ENCODE results near the gene ANKS1B. TPM values are rescaled to one million over a fixed set of nuclear protein-coding genes. Genes with fewer than 3 reads are reported as not detected.

Gene ANKS1B
- total RNA-seq, 1 donor from 2014 or later, result not detected

DNA sequence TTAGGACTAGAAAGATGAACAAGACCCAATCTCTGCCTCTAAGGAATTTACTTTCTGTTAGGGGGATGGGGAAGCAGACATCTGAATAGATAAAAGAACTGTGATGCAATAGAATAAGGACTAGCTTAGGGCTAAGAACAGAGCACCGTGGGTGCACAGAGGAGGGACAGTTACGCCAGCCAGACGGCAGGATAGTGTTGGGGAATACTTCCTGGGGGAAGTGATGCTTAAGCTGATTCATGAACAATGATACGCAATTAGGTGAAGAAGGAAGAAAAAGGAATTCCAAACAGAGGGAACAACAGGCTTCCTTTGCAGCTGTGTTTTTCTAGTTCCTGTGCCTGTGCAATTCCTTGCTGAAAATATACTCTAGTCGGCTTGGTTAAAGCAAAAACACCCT is 838.6 kb downstream of the ANKS1B start:
- no peak for DNase-seq (ENCODE audit: extremely low read depth, low read depth, low spot score)

DNA sequence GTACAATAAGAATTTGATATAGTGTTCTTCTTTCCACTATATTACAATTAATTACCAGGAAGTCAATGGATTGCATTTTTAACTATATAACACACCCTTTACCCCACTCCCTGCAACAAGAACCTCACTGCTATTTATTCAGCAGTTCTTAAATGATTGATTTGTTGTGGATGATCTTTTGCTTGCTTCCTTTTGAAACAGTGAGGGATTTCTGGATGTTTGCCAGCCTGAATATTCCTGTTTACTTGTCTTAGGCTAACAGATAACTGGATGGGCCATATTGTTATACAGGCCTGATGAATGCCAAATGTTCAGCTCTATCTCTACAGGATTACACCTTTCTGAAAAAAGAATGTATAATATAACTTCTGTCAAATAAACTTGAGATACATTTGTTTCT is 842.1 kb downstream of the ANKS1B start:
- no peak for DNase-seq (ENCODE audit: extremely low read depth, low read depth, low spot score)

GRCh38 chr12:99140017-99140720 is 844.6 kb downstream of the ANKS1B start:
- no peak for DNase-seq (ENCODE audit: extremely low read depth, low read depth, low spot score)

GRCh38 chr12:99138393-99138792 is 846.3 kb downstream of the ANKS1B start:
- DNase-seq (ENCODE audit: extremely low read depth, low read depth, low spot score), result no peak

DNA sequence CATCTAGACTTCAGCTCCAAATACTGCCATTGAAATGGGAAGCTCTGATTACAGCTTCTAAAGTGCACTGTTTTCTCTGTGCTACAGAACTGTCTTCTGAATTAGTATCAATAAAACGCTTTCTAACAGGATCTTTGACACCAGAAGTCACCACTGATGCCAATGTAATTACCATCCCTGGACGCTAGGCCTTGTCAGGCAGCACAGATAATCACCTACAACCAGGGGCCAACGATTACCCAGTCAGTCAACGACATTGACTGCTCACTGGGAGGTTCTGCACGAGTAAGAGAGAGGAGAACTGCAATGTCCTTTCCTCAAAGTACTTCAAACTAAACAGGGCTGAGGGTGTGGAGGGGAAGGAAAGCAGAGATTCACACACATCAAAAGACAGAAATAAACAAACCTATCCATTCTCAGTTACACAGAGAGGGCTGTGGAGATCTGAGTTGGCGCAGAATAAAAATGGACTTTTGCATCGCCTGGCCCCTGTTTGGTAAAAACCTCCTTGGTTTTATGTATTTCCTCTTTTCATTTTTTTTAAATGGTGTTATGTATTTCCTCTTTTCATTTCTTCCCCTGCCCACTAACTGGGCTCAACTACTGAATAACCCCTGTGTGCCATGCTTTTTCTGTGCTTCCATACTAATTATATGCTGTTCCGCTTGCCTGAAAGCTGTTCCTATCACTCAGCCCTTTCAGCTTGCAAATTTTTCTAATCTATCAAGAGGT is 847.4 kb downstream of the ANKS1B start:
- no peak for DNase-seq (ENCODE audit: extremely low read depth, low read depth, low spot score)

- no peak for DNase-seq (ENCODE audit: extremely low read depth, low read depth, low spot score)
These were observed 848.2 kb downstream of the ANKS1B start for GRCh38 chr12:99136516-99136915.

GRCh38 chr12:99135376-99135775 is 849.4 kb downstream of the ANKS1B start:
- no peak for DNase-seq (ENCODE audit: extremely low read depth, low read depth, low spot score)

- DNase-seq (ENCODE audit: extremely low read depth, low read depth, low spot score), result no peak
These were observed 851.3 kb downstream of the ANKS1B start for GRCh38 chr12:99133401-99133800.

GRCh38 chr12:99131751-99132199 is 853.0 kb downstream of the ANKS1B start:
- no peak for DNase-seq (ENCODE audit: extremely low read depth, low read depth, low spot score)

DNA sequence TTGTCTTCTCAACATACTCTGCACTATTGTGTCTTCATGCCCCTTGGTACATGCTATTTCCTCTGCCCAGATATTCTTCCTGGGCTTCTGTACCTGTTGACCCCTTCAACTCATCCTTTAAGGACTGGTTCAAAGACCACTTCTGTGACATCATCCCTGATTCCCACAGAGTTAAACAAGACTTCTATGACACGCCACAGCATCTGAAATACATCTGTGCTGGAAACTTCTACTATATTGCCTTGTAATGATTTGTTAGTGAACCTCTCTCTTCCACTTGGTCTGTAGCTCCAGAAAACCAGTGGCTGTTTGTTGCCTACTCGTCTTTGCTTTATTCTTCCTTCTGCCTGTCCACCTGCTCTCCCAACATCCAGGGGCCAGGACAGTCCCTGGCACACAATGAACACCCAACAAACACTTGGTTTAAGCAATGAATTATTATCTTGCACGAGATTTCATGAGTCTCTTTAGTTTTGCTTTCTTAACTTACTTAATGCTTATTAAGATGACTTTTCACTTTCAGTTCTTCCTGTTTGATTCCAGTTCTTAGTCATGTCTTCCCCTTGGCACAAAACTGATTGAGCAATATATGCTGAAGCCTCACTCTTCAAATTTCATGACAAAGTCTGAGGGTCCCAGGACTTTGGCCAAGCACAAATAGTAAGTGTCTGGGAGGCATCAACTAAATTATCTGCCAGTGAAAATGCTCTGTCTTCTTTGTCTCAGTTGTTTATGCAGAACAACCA is 853.8 kb downstream of the ANKS1B start:
- no peak for DNase-seq (ENCODE audit: extremely low read depth, low read depth, low spot score)

GRCh38 chr12:99128246-99128802 is 856.4 kb downstream of the ANKS1B start:
- no peak for DNase-seq (ENCODE audit: extremely low read depth, low read depth, low spot score)

GRCh38 chr12:99122959-99123358 is 861.8 kb downstream of the ANKS1B start:
- no peak for DNase-seq (ENCODE audit: extremely low read depth, low read depth, low spot score)

DNA sequence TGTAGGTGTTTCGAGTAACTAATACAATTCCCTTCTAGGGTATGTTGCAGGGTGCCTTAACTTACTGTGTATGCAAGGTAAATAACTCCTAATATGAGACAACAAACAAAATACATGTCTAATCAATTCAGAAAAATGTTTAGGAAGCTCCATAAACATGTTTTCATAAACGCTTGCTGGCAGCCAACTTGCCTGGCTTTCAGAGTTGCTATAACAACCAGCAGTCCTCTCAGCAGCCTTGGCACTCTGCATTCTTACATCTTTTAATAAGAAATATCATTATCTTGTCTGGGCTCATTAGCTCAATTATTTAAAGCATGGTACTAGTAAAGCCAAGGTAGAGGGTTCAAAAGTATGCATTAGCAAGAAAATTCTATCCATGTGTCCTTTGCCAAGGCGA is 862.2 kb downstream of the ANKS1B start:
- no peak for DNase-seq (ENCODE audit: extremely low read depth, low read depth, low spot score)

DNA sequence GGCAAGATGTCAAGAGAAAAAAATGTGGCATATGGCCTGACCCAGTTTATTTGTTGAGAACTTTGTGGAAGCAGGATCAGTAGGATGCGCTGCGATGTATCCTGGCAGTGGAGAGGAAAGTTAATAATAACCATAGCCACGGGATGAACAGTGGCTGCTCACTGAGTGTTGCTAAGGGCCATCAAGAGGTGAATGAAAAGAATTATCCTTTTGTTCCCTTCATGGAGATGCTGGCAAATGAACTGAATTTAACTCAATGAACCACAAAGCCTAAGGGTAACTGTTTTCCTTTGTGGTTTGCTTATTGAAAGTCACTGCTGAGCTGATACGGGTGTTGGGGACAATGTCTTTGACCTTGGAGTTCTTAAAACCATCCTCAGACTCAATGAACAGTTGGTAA is 863.2 kb downstream of the ANKS1B start:
- no peak for DNase-seq (ENCODE audit: extremely low read depth, low read depth, low spot score)

GRCh38 chr12:99119943-99120342 is 864.8 kb downstream of the ANKS1B start:
- DNase-seq (ENCODE audit: extremely low read depth, low read depth, low spot score), result no peak

GRCh38 chr12:99119449-99119848 is 865.3 kb downstream of the ANKS1B start:
- no peak for DNase-seq (ENCODE audit: extremely low read depth, low read depth, low spot score)

GRCh38 chr12:99111600-99111999 is 873.1 kb downstream of the ANKS1B start:
- no peak for DNase-seq (ENCODE audit: extremely low read depth, low read depth, low spot score)

DNA sequence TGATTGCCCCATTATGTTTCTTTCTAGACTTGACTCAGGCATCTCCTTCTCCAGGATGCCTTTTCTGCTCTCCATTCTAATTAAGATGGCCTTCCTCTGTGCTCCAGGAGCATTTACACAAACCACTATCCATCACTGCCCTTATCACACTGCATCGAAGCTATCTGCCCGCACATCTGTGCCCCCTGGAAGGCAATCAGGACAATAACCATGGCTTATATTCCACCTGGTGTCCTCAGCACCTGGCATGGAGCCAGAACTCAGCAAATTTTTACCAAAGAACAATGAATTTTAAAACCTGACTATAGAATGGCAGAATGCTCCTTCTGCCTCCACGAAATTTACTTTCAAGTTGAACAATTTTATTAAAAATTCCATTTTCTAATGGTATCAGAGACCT is 873.9 kb downstream of the ANKS1B start:
- no peak for DNase-seq (ENCODE audit: extremely low read depth, low read depth, low spot score)

GRCh38 chr12:99110212-99110611 is 874.5 kb downstream of the ANKS1B start:
- no peak for DNase-seq (ENCODE audit: extremely low read depth, low read depth, low spot score)

DNA sequence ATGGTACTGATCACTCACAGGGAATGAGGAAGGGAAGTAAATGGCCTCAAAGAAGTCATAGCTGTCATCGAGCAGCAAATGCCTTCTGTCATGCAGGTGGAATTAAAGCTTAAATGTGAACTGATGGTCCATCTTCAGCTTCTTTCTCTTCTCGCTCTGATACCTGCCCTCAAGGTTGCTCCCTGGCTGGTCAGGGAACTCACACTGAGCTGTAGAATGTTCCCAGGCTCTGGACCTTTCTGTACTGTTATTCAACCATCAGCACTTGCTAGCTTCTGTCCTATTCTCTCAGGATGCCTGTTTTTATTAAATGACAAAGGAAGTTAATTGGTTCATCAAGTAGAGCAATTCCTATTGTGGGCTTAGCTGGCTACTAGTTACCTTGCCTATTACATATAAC is 875.8 kb downstream of the ANKS1B start:
- no peak for DNase-seq (ENCODE audit: extremely low read depth, low read depth, low spot score)

DNA sequence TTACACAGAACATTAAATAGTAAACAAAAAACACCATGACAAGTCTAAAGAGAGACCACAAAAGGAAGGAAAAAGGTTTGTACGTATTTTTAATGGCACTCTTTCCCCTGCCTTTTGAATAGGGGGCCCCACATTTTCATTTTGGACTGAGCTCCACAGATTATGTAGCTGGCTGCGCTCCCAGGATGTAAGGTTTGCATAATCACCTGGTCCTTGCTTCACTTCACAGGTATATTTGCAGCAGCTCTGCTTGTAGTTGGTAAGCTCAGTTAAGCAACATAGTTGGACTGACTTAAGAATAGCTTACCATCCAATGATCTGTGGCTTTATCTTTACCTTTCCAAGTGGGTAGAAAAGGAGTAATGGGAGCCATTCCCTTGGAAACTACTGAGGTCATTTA is 885.0 kb downstream of the ANKS1B start:
- no peak for DNase-seq (ENCODE audit: extremely low read depth, low read depth, low spot score)

Measured in glomerular endothelial cell (primary cell).